22Rv1 (cell line): ENCODE measurements around the gene BABAM2.

Experiments used
- ZFX ChIP-seq: fragments of 450-650 bp; IDR thresholded peaks from 2 replicates; pipeline ENCODE4 v1.6.1; 2017; ENCODE audit warnings: antibody characterized with exemption, borderline replicate concordance
- TF ChIP-seq, protein P1 (sequence below): fragments of 450-650 bp; IDR thresholded peaks from 2 replicates; pipeline ENCODE4 v1.5.1; 2017; ENCODE audit warnings: mild to moderate bottlenecking

DNA sequence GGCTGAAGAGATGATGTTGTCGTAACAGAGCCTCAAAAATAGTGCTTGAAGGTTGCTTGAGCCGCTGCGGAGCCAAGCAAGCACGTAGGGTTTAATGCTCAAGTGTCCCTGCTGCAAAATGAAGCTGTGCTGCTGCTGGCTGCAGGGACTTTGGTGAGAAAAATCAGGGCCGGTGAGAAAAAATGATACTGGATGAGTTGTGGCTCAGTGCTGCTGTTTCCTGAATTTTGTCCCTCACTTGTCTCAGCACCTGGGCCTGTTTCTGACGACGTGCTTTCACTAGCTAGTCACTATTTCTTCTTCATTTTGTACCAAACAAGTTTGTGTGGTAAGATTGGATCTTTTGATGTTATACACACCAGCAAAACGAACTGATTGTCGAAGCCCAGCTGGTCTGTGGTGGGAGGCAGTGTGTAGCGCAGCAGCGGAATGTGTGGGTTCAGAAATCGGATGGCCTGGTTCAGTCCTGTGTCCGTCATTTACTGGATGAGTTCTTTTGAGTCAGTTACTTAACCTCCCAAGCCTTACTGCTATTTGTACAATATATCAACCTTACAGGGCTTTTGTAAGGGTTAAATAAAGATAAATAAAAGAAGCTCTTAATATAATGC, 329.3 kb downstream of the BABAM2 start:
- TF ChIP-seq, protein P1, sequence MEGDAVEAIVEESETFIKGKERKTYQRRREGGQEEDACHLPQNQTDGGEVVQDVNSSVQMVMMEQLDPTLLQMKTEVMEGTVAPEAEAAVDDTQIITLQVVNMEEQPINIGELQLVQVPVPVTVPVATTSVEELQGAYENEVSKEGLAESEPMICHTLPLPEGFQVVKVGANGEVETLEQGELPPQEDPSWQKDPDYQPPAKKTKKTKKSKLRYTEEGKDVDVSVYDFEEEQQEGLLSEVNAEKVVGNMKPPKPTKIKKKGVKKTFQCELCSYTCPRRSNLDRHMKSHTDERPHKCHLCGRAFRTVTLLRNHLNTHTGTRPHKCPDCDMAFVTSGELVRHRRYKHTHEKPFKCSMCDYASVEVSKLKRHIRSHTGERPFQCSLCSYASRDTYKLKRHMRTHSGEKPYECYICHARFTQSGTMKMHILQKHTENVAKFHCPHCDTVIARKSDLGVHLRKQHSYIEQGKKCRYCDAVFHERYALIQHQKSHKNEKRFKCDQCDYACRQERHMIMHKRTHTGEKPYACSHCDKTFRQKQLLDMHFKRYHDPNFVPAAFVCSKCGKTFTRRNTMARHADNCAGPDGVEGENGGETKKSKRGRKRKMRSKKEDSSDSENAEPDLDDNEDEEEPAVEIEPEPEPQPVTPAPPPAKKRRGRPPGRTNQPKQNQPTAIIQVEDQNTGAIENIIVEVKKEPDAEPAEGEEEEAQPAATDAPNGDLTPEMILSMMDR: no peak
- TF ChIP-seq ZFX: no peak
